Central memory CD8-positive, alpha-beta T cell (primary cell): ENCODE results near the gene RIMOC1.

Source experiments
- ATAC-seq: fragments of 150-1000 bp; cut with Tn5 transposase; replicated peaks from 2 replicates; pipeline ENCODE4 v1.10.0; 2022; ENCODE audit warnings: mild to moderate bottlenecking, moderate FRiP score, moderate number of reproducible peaks; ENCODE audit not compliant: poor library complexity, severe bottlenecking; ENCODE audit errors: extremely low read depth
- DNase-seq, 2 donors: peaks; one replicate each; pipeline ENCODE4 v3.0.0; 2021; ENCODE audit warnings: low spot score in 2 of 2
- H3K27ac Mint-ChIP-seq: one replicate; pipeline ENCODE4 v1.8.0; 2022; ENCODE audit warnings: low read depth, mild to moderate bottlenecking, moderate library complexity, mixed read lengths
- H3K27me3 Mint-ChIP-seq: one replicate; pipeline ENCODE4 v1.8.0; 2022; ENCODE audit warnings: mixed read lengths
- H3K36me3 Mint-ChIP-seq: one replicate; pipeline ENCODE4 v1.8.0; 2022; ENCODE audit warnings: mild to moderate bottlenecking, moderate library complexity, mixed read lengths; ENCODE audit not compliant: insufficient read depth
- H3K4me1 Mint-ChIP-seq: one replicate; pipeline ENCODE4 v1.8.0; 2022; ENCODE audit warnings: mixed read lengths
- H3K4me3 Mint-ChIP-seq: one replicate; pipeline ENCODE4 v1.8.0; 2022; ENCODE audit warnings: mild to moderate bottlenecking, moderate library complexity, mixed read lengths
- H3K9me3 Mint-ChIP-seq: one replicate; pipeline ENCODE4 v1.8.0; 2022; ENCODE audit warnings: mixed read lengths

RIMOC1 gene

DNA sequence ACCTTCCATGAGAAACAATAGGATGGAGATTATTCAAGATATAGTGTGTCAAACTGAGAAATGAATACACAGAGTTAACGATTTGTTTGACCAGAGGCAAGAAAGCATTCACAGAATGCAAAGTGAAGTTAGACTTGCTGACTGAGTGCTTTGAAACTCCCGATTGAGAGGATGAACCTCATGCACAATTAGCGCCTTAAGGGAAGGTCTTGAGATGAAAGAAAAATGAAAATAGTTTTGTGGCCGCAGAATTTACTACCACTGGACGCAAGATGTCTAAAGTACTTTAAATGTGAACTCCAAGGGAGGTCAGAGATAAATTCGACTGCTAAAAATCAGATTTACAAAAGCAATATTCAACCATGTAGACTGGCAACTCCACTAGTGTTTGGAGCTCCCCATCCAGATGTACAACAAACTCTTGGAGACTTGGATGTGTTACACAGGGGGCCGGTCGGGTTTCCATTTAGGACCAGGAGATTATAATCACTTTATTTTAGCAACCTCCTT lies 707 bp upstream of the RIMOC1 start:
- H3K9me3 Mint-ChIP-seq: no peaks in the 10 kb centered on the region
- H3K4me1 Mint-ChIP-seq: peaks cover 34% of the 10 kb centered on the region
- H3K36me3 Mint-ChIP-seq: peaks cover 20% of the 10 kb centered on the region
- no peak for ATAC-seq
- H3K4me3 Mint-ChIP-seq: peak overlapping the region; percentile 93
- DNase-seq: no peak
- H3K27ac Mint-ChIP-seq: peak overlapping the region; percentile 98
- no peaks in the 10 kb centered on the region for H3K27me3 Mint-ChIP-seq

DNA sequence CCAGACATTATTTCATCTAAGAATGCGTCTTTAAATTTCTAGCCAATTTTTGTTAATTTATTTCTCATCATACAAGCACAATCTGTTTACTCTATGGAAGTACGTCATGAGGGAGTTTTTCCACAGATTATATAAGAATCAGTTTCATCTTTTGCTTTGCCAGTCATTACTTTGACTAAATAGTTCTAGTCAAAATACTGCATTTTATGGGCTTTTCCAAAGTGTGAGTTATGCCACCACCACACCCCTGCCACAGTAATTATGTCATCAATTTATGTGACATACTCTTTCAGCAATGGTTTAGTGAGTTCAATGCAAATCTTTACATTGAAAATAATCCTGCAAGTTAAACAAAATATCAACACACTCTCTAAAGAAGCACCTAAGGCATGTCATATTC lies 2.0 kb downstream of the RIMOC1 start:
- H3K27me3 Mint-ChIP-seq: no peaks in the 10 kb centered on the region
- peaks cover 41% of the 10 kb centered on the region for H3K36me3 Mint-ChIP-seq
- ATAC-seq: no peak
- DNase-seq: no peak
- no peak overlapping the region for H3K4me3 Mint-ChIP-seq
- H3K9me3 Mint-ChIP-seq: no peaks in the 10 kb centered on the region
- H3K27ac Mint-ChIP-seq: no peak overlapping the region
- H3K4me1 Mint-ChIP-seq: peaks cover 39% of the 10 kb centered on the region

DNA sequence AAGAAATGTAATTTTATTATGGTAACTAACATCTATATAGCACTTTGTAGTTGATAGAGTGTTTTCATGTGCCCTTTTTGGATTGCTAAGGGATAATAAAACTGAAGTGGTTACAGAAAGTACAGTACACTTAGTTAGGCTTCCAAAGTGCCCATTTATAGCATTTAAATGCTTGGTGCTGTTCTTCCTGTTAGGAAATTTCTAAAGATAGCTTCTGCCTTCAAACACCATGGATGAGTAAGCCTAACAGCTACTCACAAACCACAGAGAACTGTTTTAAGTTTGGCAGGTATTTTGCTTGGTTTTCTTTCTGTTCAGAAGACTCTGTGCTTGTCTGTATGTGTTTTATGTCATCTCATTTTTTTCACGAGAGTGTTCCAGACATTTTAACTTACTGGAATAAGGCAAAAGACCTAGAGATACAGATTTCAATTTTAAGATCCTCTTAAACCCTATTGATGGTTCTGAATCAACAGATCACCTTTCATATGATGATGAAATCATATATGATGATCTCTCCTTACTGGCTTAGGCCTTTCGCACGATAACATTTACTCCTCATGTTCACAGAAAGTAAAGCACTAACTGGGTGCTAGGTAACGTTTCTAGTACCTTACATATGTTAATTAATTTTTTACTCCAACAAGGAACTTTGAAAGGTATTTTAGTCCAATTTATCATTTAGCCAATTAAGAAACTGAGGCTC lies 4.4 kb downstream of the RIMOC1 start:
- no peak for ATAC-seq
- DNase-seq: no peak
- no peaks in the 10 kb centered on the region for H3K27me3 Mint-ChIP-seq
- H3K27ac Mint-ChIP-seq: peak overlapping the region; percentile 46
- H3K9me3 Mint-ChIP-seq: no peaks in the 10 kb centered on the region
- H3K4me3 Mint-ChIP-seq: no peak overlapping the region
- peaks cover 49% of the 10 kb centered on the region for H3K36me3 Mint-ChIP-seq
- peaks cover 36% of the 10 kb centered on the region for H3K4me1 Mint-ChIP-seq

DNA sequence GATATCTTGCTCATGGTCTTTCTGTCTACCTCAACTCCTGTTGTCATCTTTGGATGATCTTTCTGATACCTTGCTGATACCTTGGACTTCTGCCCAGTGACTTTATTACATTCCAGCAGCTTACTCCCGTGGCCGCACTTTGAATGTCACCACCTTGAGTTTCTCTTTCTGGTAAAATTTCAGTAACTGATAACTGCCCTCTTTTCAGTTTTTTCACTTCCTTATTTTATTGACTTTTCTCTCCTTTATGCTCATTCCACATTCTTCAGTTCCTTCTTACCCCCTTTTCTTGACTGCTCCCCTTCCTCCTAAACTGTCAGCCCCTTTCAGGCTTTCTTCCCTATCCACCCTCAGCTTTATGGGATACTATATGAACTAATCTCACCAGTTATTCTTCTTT lies 14.0 kb downstream of the RIMOC1 start:
- Mint-ChIP-seq H3K27me3 (no peaks in the 10 kb centered on the region), H3K4me3 (no peak overlapping the region), H3K9me3 (no peaks in the 10 kb centered on the region), H3K36me3 (peaks cover 39% of the 10 kb centered on the region), H3K4me1 (peaks cover 16% of the 10 kb centered on the region), H3K27ac (peak overlapping the region; percentile 41)
- ATAC-seq (no peak), DNase-seq (no peak)

DNA sequence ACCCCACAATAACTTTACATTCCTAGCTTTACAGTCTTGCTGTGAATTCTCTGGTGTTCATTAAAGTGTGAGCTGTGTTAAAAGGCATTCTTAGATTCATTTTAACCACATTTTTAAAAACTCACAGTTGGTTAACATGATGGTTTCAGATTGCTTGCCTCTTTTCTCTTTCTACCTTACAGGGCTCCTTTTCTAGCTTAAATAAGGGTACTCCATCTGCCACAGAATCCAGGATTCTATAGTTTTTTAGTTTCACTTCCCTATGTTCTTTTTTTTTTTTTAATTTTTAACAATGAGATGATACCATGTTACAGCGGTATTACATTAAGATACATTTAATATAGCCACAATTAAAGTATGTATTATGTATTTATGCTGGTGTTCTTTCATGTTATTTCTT lies 17.0 kb downstream of the RIMOC1 start:
- DNase-seq (no peak), ATAC-seq (no peak)
- peaks cover 32% of the 10 kb centered on the region for H3K4me1 Mint-ChIP-seq
- no peaks in the 10 kb centered on the region for H3K27me3 Mint-ChIP-seq
- peak overlapping the region; percentile 73 for H3K27ac Mint-ChIP-seq
- no peaks in the 10 kb centered on the region for H3K9me3 Mint-ChIP-seq
- no peak overlapping the region for H3K4me3 Mint-ChIP-seq
- peaks cover 29% of the 10 kb centered on the region for H3K36me3 Mint-ChIP-seq

DNA sequence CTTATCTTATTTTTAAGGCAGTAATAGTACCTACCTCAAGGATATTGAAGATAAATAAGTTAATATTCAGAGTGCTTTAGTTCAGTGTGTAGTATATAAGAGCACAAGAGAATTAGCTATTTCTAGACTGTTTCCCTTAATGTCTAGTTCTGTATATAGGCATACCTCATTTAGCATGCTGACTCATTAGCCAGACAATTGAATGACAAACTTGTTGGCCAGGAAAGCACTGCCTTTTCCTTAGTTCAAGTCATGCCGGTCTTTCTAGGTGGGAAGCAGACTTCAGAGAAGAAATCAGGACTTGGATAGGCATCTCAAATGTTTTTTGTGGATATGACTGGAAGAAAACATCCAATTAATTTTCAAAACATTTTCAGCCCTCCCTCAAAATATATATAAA lies 17.7 kb downstream of the RIMOC1 start:
- Mint-ChIP-seq H3K36me3 (peaks cover 27% of the 10 kb centered on the region), H3K27ac (peak overlapping the region; percentile 73), H3K9me3 (no peaks in the 10 kb centered on the region), H3K4me1 (peaks cover 34% of the 10 kb centered on the region), H3K4me3 (no peak overlapping the region), H3K27me3 (no peaks in the 10 kb centered on the region)
- DNase-seq (no peak), ATAC-seq (no peak)

DNA sequence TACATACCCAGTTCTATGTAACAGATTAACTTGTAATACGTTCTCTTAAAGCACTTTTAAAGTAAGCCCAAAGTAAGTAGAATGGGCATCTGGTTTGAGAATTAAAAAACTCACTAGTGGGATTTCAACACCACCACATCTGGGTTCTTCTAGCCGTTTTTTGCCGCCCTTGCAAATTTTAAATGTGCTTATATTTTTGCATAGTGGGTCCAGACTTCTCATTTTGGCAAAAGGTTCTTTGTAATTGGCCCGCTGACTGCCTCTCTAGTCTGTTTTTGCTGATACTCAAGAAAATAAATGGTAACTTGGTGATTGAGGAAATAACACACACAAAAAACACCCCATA lies 20.4 kb downstream of the RIMOC1 start:
- Mint-ChIP-seq H3K4me3 (peak overlapping the region; percentile 77), H3K27ac (peak overlapping the region; percentile 96), H3K27me3 (no peaks in the 10 kb centered on the region), H3K9me3 (no peaks in the 10 kb centered on the region), H3K4me1 (peaks cover 24% of the 10 kb centered on the region), H3K36me3 (peaks cover 11% of the 10 kb centered on the region)
- ATAC-seq: no peak
- no peak for DNase-seq

DNA sequence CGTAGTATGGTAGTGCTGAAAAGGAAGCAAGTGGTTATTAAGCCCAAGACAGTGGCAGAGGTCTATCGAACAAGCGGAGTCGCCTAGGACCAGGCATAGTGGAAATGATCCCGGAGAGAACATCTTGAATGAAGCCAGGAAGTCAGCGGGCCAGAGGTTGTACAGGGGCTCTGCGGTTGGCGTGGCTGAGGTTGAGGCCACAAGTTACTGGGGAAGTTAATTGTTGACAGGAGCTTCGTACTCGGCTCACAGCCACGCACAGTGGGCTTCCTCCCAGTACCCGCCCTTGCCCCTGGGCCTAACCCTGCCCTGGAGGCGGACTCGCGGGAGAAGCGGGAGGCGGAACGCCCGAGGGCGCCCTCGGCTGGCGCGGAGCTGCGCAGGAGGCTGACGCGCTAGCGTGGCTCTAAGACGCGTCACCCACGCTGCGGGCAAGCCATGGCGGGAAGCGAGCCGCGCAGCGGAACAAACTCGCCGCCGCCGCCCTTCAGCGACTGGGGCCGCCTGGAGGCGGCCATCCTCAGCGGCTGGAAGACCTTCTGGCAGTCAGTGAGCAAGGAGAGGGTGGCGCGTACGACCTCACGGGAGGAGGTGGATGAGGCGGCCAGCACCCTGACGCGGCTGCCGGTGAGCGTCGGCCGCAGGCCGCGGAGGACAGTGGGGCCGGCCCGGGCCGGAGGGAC lies 20.9 kb downstream of the RIMOC1 start, which contains the start of gene FBXO4:
Gene FBXO4, plus strand, starts transcription at position 410 of the 683 bp plus-strand sequence. Its CDS starts 29 bp downstream, at position 439.
- H3K4me3 Mint-ChIP-seq: peak within 1 kb of the TSS; percentile 77
- H3K36me3 Mint-ChIP-seq: peaks cover 9% of the 10 kb centered on the region
- ATAC-seq (peak; percentile 92), DNase-seq (peak; percentile 84 to 86)
- peaks cover 24% of the 10 kb centered on the region for H3K4me1 Mint-ChIP-seq
- H3K27ac Mint-ChIP-seq: peak within 1 kb of the TSS; percentile 96
- no peaks in the 10 kb centered on the region for H3K9me3 Mint-ChIP-seq
- H3K27me3 Mint-ChIP-seq: no peaks in the 10 kb centered on the region

DNA sequence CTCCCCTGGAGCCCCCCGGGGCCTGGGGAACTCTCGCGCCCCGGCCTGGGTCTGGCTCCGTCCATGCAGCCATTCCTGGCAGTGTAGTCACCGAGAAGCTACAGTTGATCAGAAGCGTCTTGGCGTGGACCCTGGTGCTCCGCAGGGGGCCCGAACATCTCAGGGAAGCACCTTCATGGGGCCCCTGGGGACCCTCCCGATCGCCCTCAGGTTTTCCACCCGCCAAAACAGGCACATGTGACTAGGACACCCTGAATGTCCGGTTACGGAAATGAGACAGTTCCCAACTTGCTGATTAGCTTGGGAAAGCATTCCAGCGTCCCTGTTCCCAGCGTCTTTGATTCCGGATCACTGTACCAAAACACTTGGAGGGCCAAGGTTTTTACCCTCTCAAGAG lies 21.4 kb downstream of the RIMOC1 start:
- Mint-ChIP-seq H3K27me3 (no peaks in the 10 kb centered on the region), H3K27ac (peak overlapping the region; percentile 96), H3K36me3 (peaks cover 12% of the 10 kb centered on the region), H3K4me1 (peaks cover 24% of the 10 kb centered on the region), H3K9me3 (no peaks in the 10 kb centered on the region), H3K4me3 (peak overlapping the region; percentile 77)
- ATAC-seq (peak; percentile 3), DNase-seq (no peak)

DNA sequence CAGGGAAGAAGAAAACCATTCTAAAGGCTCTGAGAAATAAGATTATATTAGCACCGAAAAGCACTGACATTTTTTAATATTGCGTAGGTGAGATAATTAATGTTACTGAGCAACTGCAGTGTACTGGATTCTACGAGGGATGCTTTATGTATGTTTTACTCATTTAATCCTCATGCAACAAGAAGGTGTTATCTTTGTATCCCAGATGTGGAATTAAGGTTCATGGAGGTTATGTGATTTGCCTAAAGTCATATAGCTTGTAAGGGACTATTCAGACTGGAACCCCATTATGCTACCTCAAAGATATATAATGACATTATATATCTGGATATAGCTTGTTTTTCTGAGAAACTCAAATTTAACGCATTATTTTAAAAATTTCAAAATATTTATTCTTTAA lies 23.5 kb downstream of the RIMOC1 start:
- ATAC-seq (no peak), DNase-seq (no peak)
- H3K36me3 Mint-ChIP-seq: peaks cover 13% of the 10 kb centered on the region
- no peak overlapping the region for H3K27ac Mint-ChIP-seq
- no peaks in the 10 kb centered on the region for H3K27me3 Mint-ChIP-seq
- H3K9me3 Mint-ChIP-seq: no peaks in the 10 kb centered on the region
- H3K4me1 Mint-ChIP-seq: peaks cover 26% of the 10 kb centered on the region
- no peak overlapping the region for H3K4me3 Mint-ChIP-seq

DNA sequence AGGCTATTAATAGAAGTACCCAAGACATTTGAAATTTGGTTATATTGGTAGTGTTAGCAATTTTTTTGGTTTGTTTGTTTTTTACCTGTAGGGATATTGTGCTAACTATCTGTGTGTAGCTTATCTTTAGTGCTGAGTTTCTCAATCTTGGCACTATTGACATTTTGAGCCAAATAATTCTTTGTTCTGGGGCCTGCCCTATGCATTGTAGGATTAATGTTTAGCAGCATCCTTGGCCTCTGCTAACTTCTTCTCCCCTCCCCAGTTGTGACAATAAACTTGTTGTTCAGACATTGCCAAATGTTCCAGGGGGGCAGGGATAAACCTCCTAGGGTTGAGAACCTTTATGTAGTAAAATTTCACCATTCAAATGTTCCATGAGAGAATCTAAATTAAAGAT lies 24.9 kb downstream of the RIMOC1 start:
- H3K27ac Mint-ChIP-seq: no peak overlapping the region
- ATAC-seq (no peak), DNase-seq (no peak)
- H3K4me3 Mint-ChIP-seq: no peak overlapping the region
- H3K4me1 Mint-ChIP-seq: peaks cover 26% of the 10 kb centered on the region
- H3K36me3 Mint-ChIP-seq: peaks cover 17% of the 10 kb centered on the region
- no peaks in the 10 kb centered on the region for H3K27me3 Mint-ChIP-seq
- H3K9me3 Mint-ChIP-seq: no peaks in the 10 kb centered on the region

DNA sequence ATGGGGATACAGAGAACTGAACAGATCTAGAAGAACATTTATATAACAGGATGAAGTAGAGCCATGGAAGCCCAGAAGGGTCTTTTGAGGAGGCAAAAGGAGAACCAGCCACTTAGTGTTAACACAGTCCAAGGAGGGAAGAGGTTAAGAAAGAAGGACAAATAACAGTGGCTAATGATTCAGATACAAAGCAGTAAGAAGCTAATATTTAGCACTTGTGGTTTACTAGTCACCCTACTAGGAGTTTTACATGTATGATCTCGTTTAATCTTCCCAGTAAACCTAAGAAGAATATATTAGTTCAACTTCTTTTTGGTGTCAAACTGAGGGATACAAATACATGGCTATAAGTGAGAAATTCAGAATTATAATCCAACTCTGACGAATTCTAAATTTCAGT lies 28.6 kb downstream of the RIMOC1 start:
- no peak for DNase-seq
- no peaks in the 10 kb centered on the region for H3K27me3 Mint-ChIP-seq
- no peak for ATAC-seq
- H3K27ac Mint-ChIP-seq: no peak overlapping the region
- peaks cover 7% of the 10 kb centered on the region for H3K4me1 Mint-ChIP-seq
- H3K4me3 Mint-ChIP-seq: no peak overlapping the region
- H3K36me3 Mint-ChIP-seq: peaks cover 12% of the 10 kb centered on the region
- H3K9me3 Mint-ChIP-seq: no peaks in the 10 kb centered on the region

DNA sequence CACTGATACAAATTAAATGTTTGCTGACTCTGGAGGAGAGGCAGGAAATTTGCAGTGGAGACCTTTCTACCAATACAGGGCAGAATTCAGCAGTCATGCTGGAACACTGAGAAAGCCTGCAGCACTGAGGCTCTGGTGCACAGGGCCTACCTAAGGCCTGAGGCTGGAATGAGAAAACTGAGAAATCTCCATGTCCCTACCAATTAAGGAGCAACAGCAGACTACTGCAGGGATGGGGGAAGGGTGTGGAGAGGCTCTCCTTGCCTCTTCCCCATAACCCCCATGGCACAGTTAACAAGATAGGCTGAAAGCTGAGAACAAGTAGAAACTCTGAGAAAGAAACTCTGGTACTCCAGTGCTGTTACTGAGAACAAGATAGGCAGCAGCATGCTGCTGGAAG lies 31.4 kb downstream of the RIMOC1 start:
- H3K9me3 Mint-ChIP-seq: no peaks in the 10 kb centered on the region
- no peak overlapping the region for H3K4me3 Mint-ChIP-seq
- DNase-seq (no peak), ATAC-seq (no peak)
- H3K36me3 Mint-ChIP-seq: peaks cover 11% of the 10 kb centered on the region
- H3K4me1 Mint-ChIP-seq: peaks cover 7% of the 10 kb centered on the region
- no peak overlapping the region for H3K27ac Mint-ChIP-seq
- no peaks in the 10 kb centered on the region for H3K27me3 Mint-ChIP-seq
